OCI-LY7 (cell line): ENCODE measurements around the gene CLIP3. TPM values are rescaled to one million over a fixed set of nuclear protein-coding genes. Genes with fewer than 3 reads are reported as not detected.

Experiments used
- BruUV-seq: library from RNA; stranded (reverse); fragments of 400-500 nt; replicated peaks from 2 replicates; lab custom pipeline; 2021; lab: Mats Ljungman, UMichigan
- CTCF ChIA-PET: fragments of 300-600 bp; sonication (Branson Sonifier 250); formaldehyde crosslinking; loops from one replicate; lab custom pipeline; 2022; ENCODE audit warnings: antibody characterized with exemption; ENCODE audit not compliant: unreplicated experiment; lab: Charles Lee
- POLR2A ChIA-PET: fragments of 300-600 bp; sonication (Branson Sonifier 250); formaldehyde crosslinking; loops from one replicate; lab custom pipeline; 2022; ENCODE audit warnings: antibody characterized with exemption; lab: Charles Lee
- DNase-seq: peaks from one replicate; pipeline ENCODE4 v3.0.0-alpha.2; 2015; ENCODE audit warnings: low spot score
- H2AFZ ChIP-seq: fragments of 200-600 bp; sonication (generic), shearing (Covaris generic); 2 replicates; pipeline ENCODE4 v1.6.1; 2014; ENCODE audit warnings: mild to moderate bottlenecking, antibody characterized with exemption, low read length, moderate library complexity
- H3K27ac ChIP-seq: fragments of 200-600 bp; sonication (generic); 2 replicates; pipeline ENCODE4 v1.5.1; 2014; ENCODE audit warnings: mixed run types, low read depth, mild to moderate bottlenecking, moderate library complexity, low read length, inconsistent platforms; ENCODE audit not compliant: poor library complexity, severe bottlenecking
- H3K36me3 ChIP-seq: fragments of 200-600 bp; sonication (generic); 2 replicates; pipeline ENCODE4 v1.6.1; 2014; ENCODE audit warnings: mild to moderate bottlenecking, antibody characterized with exemption, low read length, moderate library complexity, mixed read lengths; ENCODE audit not compliant: insufficient read depth
- H3K4me1 ChIP-seq: fragments of 200-600 bp; sonication (generic); 2 replicates; pipeline ENCODE4 v1.5.1; 2014; ENCODE audit warnings: mild to moderate bottlenecking, low read length; ENCODE audit not compliant: insufficient read depth, poor library complexity, severe bottlenecking
- H3K4me2 ChIP-seq: fragments of 200-600 bp; sonication (generic); 2 replicates; pipeline ENCODE4 v1.6.1; 2014; ENCODE audit warnings: mild to moderate bottlenecking, low read length
- H3K4me3 ChIP-seq: fragments of 200-600 bp; sonication (generic); 2 replicates; pipeline ENCODE4 v1.5.1; 2014; ENCODE audit warnings: mild to moderate bottlenecking, low read depth, low read length; ENCODE audit not compliant: poor library complexity, severe bottlenecking
- H3K79me2 ChIP-seq: fragments of 200-600 bp; sonication (generic); 2 replicates; pipeline ENCODE4 v1.6.1; 2016; ENCODE audit warnings: low read depth, mild to moderate bottlenecking, low read length, moderate library complexity, mixed read lengths; ENCODE audit not compliant: insufficient read depth
- H3K9me2 ChIP-seq: fragments of 200-600 bp; sonication (generic); 2 replicates; pipeline ENCODE4 v1.6.1; 2016; ENCODE audit warnings: mild to moderate bottlenecking, low read length, mixed read lengths; ENCODE audit not compliant: insufficient read depth
- H3K9me3 ChIP-seq: fragments of 200-600 bp; sonication (generic); 2 replicates; pipeline ENCODE4 v1.6.1; 2014; ENCODE audit warnings: mild to moderate bottlenecking, mixed run types, low read length, mixed read lengths
- H4K20me1 ChIP-seq: fragments of 200-600 bp; sonication (generic); 2 replicates; pipeline ENCODE4 v1.6.1; 2014; ENCODE audit warnings: mild to moderate bottlenecking, antibody characterized with exemption, low read length, moderate library complexity, mixed read lengths; ENCODE audit not compliant: insufficient read depth
- EZH2phosphoT487 ChIP-seq: fragments of 200-600 bp; sonication (generic); IDR thresholded peaks from 2 replicates; pipeline ENCODE4 v1.6.1; 2018; ENCODE audit warnings: low read depth, borderline replicate concordance, mild to moderate bottlenecking, mixed run types, antibody characterized with exemption, low read length, moderate library complexity, mixed read lengths
- intact Hi-C: fragments of 100-400 bp; cut with micrococcal nuclease; formaldehyde crosslinking; loops from one replicate; pipeline ENCODE4 v1.10.0; 2022; ENCODE audit not compliant: unreplicated experiment
- total RNA-seq, 2 experiments: library from RNA; depleted of rRNA in 1 of 2; stranded (reverse); fragments of >200 nt in 1 of 2; shearing (Covaris generic) in 1 of 2; gene quantifications; 2 replicates each; pipeline ENCODE4 v1.2.3, GENCODE V29; 2014 to 2022
- TF ChIP-seq, protein P1 (sequence below): fragments of 200-600 bp; sonication (generic); conservative IDR thresholded peaks from 2 replicates; pipeline ENCODE4 v1.5.1; 2014; ENCODE audit warnings: mild to moderate bottlenecking, antibody characterized with exemption, low read length, moderate library complexity, mixed read lengths

Gene CLIP3
- total RNA-seq, 2 experiments from 2014 or later = 0.66 to 2.4 TPM

DNA sequence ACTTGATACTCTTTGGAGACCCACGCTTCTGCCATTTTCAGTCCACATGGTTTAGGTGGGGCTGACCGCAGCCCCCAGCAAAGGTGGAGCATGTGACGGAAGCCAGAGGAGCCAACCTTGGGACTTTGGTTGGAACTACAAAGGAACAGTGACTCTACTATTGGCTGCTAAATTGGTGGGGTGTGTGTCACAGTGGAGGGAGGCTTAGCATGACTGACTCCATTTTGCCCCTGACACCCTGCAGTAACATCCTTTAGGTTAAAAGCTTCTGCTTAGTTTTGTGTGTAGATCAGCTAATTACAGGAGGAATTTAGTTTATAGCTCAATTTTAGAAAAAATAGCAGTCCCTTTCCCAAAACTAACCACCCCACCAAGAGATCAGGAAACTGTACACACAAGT is 31.1 kb downstream of the CLIP3 start:
- intact Hi-C loops = no loop called here
- no TSS peak for BruUV-seq
- Histone ChIP-seq H3K4me3 (no peak overlapping the region), H3K79me2 (peaks cover 9% of the 10 kb centered on the region; the same call in 1 of the 2 replicates), H4K20me1 (0 out of 2 replicates have a peak, but pooled peaks cover 4% of the 10 kb centered on the region), H2AFZ (no peak overlapping the region), H3K9me2 (no peaks in the 10 kb centered on the region), H3K4me1 (peaks cover 3% of the 10 kb centered on the region), H3K36me3 (peaks cover 30% of the 10 kb centered on the region), H3K4me2 (no peak overlapping the region), H3K9me3 (no peaks in the 10 kb centered on the region), H3K27ac (no peak overlapping the region)
- POLR2A ChIA-PET = interaction anchor here (0.5 to 0.7 kb wide), 3 partner anchors 28 to 1081 kb away, joined by 3 read pairs; no protein-coding TSS in a partner anchor
- DNase-seq = no peak
- CTCF ChIA-PET = interaction anchor here (0.6 kb wide), 1 partner anchor 55 kb away, joined by 3 read pairs; no protein-coding TSS in a partner anchor
- no peak for TF ChIP-seq EZH2phosphoT487
- TF ChIP-seq, protein P1, sequence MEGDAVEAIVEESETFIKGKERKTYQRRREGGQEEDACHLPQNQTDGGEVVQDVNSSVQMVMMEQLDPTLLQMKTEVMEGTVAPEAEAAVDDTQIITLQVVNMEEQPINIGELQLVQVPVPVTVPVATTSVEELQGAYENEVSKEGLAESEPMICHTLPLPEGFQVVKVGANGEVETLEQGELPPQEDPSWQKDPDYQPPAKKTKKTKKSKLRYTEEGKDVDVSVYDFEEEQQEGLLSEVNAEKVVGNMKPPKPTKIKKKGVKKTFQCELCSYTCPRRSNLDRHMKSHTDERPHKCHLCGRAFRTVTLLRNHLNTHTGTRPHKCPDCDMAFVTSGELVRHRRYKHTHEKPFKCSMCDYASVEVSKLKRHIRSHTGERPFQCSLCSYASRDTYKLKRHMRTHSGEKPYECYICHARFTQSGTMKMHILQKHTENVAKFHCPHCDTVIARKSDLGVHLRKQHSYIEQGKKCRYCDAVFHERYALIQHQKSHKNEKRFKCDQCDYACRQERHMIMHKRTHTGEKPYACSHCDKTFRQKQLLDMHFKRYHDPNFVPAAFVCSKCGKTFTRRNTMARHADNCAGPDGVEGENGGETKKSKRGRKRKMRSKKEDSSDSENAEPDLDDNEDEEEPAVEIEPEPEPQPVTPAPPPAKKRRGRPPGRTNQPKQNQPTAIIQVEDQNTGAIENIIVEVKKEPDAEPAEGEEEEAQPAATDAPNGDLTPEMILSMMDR = no peak

DNA sequence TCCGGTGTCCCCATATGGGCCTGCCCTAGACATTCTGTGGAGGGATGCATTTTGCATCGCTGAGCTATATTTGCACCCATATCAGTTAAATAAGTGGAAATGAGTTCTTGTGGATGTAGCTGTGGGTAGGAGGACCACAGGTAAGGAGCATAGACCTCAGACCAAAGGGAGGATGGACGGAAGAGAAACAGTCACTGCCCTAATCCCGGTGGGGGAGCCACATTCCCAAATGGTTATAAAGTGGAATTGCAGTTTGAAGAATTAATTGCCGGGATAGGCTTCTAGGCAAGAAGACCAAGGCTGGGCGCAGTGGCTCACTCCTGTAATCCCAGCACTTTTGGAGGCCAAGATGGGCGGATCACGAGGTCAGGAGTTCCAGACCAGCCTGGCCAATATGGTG is 35.9 kb downstream of the CLIP3 start:
- 0 out of 2 replicates have a peak, but pooled peaks cover 4% of the 10 kb centered on the region for H4K20me1 ChIP-seq
- peak overlapping the region; percentile 89 for H3K4me3 ChIP-seq
- DNase-seq = no peak
- CTCF ChIA-PET = no interaction called here
- H3K9me3 ChIP-seq = no peaks in the 10 kb centered on the region
- H3K36me3 ChIP-seq = peaks cover 26% of the 10 kb centered on the region
- intact Hi-C loops = no loop called here
- no peaks in the 10 kb centered on the region for H3K9me2 ChIP-seq
- peaks cover 22% of the 10 kb centered on the region for H3K79me2 ChIP-seq
- POLR2A ChIA-PET = no interaction called here
- H2AFZ ChIP-seq = no peak overlapping the region
- no TSS peak for BruUV-seq
- H3K4me1 ChIP-seq = peaks cover 16% of the 10 kb centered on the region
- TF ChIP-seq, protein P1 = no peak
- no peak for TF ChIP-seq EZH2phosphoT487
- no peak overlapping the region for H3K27ac ChIP-seq
- H3K4me2 ChIP-seq = peak overlapping the region; percentile 94
